HL-60 (cell line): ENCODE results near the gene ST6GALNAC4.

Source experiments
- GABPA ChIP-seq: IDR thresholded peaks from 2 replicates; pipeline ENCODE4 v1.6.1; 2012; ENCODE audit warnings: low read depth
- POLR2AphosphoS5 ChIP-seq: IDR thresholded peaks from 2 replicates; pipeline ENCODE4 v1.6.1; 2012; ENCODE audit warnings: low read depth
- REST ChIP-seq: IDR thresholded peaks from 2 replicates; pipeline ENCODE4 v1.6.1; 2012; ENCODE audit warnings: low read depth; ENCODE audit not compliant: insufficient replicate concordance
- SPI1 ChIP-seq: IDR thresholded peaks from 2 replicates; pipeline ENCODE4 v1.6.1; 2012; ENCODE audit warnings: low read depth, mild to moderate bottlenecking, borderline replicate concordance
- TF ChIP-seq, protein P1 (sequence below): IDR thresholded peaks from one replicate; pipeline ENCODE4 v1.5.1; 2011; ENCODE audit warnings: low read length, control low read depth, inconsistent platforms; ENCODE audit not compliant: insufficient read depth

- TF ChIP-seq, protein P1, sequence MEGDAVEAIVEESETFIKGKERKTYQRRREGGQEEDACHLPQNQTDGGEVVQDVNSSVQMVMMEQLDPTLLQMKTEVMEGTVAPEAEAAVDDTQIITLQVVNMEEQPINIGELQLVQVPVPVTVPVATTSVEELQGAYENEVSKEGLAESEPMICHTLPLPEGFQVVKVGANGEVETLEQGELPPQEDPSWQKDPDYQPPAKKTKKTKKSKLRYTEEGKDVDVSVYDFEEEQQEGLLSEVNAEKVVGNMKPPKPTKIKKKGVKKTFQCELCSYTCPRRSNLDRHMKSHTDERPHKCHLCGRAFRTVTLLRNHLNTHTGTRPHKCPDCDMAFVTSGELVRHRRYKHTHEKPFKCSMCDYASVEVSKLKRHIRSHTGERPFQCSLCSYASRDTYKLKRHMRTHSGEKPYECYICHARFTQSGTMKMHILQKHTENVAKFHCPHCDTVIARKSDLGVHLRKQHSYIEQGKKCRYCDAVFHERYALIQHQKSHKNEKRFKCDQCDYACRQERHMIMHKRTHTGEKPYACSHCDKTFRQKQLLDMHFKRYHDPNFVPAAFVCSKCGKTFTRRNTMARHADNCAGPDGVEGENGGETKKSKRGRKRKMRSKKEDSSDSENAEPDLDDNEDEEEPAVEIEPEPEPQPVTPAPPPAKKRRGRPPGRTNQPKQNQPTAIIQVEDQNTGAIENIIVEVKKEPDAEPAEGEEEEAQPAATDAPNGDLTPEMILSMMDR, result no peak
- TF ChIP-seq POLR2AphosphoS5 (no peak), REST (no peak), SPI1 (no peak), GABPA (no peak)
These were observed 8.2 kb downstream of the ST6GALNAC4 start for GRCh38 chr9:127908660-127908926.
